GM23338 (cell line): ENCODE results near the gene RRH. TPM values are rescaled to one million over a fixed set of nuclear protein-coding genes. Genes with fewer than 3 reads are reported as not detected.

Experiments
- ATAC-seq: fragments of 200-7000 bp; cut with Tn5 transposase; 3 replicates; pipeline ENCODE4 v1.9.1; 2020
- DNase-seq: peaks from one replicate; pipeline ENCODE4 v3.0.0-alpha.2; 2015; ENCODE audit warnings: low spot score
- H2AFZ ChIP-seq: fragments of 200-600 bp; sonication (generic); 2 replicates; pipeline ENCODE4 v1.8.0; 2016; ENCODE audit warnings: antibody characterized with exemption, mild to moderate bottlenecking, moderate library complexity
- H3F3A ChIP-seq: fragments of 200-600 bp; sonication (generic); replicated peaks from 2 replicates; pipeline ENCODE4 v1.8.0; 2017; ENCODE audit warnings: antibody characterized with exemption, mixed run types, low read depth
- H3K27ac ChIP-seq: fragments of 200-600 bp; sonication (generic); 2 replicates; pipeline ENCODE4 v1.6.1; 2016; ENCODE audit warnings: low read depth
- H3K27me3 ChIP-seq: fragments of 200-600 bp; sonication (generic); 2 replicates; pipeline ENCODE4 v1.8.0; 2016; ENCODE audit warnings: mild to moderate bottlenecking, mixed run types, moderate library complexity; ENCODE audit not compliant: insufficient read depth
- H3K36me3 ChIP-seq: fragments of 200-600 bp; sonication (generic); 2 replicates; pipeline ENCODE4 v1.8.0; 2016; ENCODE audit warnings: mild to moderate bottlenecking; ENCODE audit not compliant: insufficient read depth
- H3K4me1 ChIP-seq: fragments of 200-600 bp; sonication (generic); 2 replicates; pipeline ENCODE4 v1.8.0; 2016; ENCODE audit warnings: mild to moderate bottlenecking, moderate library complexity; ENCODE audit not compliant: insufficient read depth
- H3K4me2 ChIP-seq: fragments of 200-600 bp; sonication (generic); 2 replicates; pipeline ENCODE4 v1.7.1; 2017; ENCODE audit warnings: mixed run types
- H3K4me3 ChIP-seq: fragments of 200-600 bp; sonication (generic); 2 replicates; pipeline ENCODE4 v1.6.1; 2016; ENCODE audit warnings: mixed run types
- H3K79me2 ChIP-seq: fragments of 200-600 bp; sonication (generic); replicated peaks from 2 replicates; pipeline ENCODE4 v1.8.0; 2017; ENCODE audit warnings: mild to moderate bottlenecking; ENCODE audit not compliant: insufficient read depth
- H3K9me2 ChIP-seq: fragments of 200-600 bp; sonication (generic); 2 replicates; pipeline ENCODE4 v1.8.0; 2017; ENCODE audit not compliant: insufficient read depth
- H4K20me1 ChIP-seq: fragments of 200-600 bp; sonication (generic); replicated peaks from 2 replicates; pipeline ENCODE4 v1.8.0; 2017; ENCODE audit warnings: mild to moderate bottlenecking; ENCODE audit not compliant: insufficient read depth
- H3K27ac Mint-ChIP-seq: 2 replicates; pipeline ENCODE4 v1.8.0; 2020; ENCODE audit warnings: inconsistent platforms, mild to moderate bottlenecking, moderate library complexity, mixed read lengths
- H3K27me3 Mint-ChIP-seq: 3 replicates; pipeline ENCODE4 v1.8.0; 2022; ENCODE audit warnings: low read depth, mild to moderate bottlenecking, moderate library complexity, mixed read lengths, inconsistent platforms; ENCODE audit not compliant: insufficient read depth, poor library complexity
- H3K36me3 Mint-ChIP-seq: 3 replicates; pipeline ENCODE4 v1.8.0; 2021; ENCODE audit warnings: low read depth, mild to moderate bottlenecking, inconsistent platforms, moderate library complexity, mixed read lengths
- H3K4me1 Mint-ChIP-seq: 3 replicates; pipeline ENCODE4 v1.8.0; 2020; ENCODE audit warnings: mild to moderate bottlenecking, inconsistent platforms, mixed read lengths
- H3K4me3 Mint-ChIP-seq: 3 replicates; pipeline ENCODE4 v1.8.0; 2021; ENCODE audit warnings: moderate library complexity, mild to moderate bottlenecking, inconsistent platforms, mixed read lengths
- H3K9me3 Mint-ChIP-seq: 3 replicates; pipeline ENCODE4 v1.8.0; 2020; ENCODE audit warnings: moderate library complexity, mild to moderate bottlenecking, inconsistent platforms, mixed read lengths
- CREB1 ChIP-seq: fragments of 250-450 bp; sonication (Bioruptor Pico); IDR thresholded peaks from 2 replicates; pipeline ENCODE4 v1.5.0; 2020; ENCODE audit warnings: low read depth, mild to moderate bottlenecking, moderate library complexity
- EZH2 ChIP-seq: fragments of 200-600 bp; sonication (generic); IDR thresholded peaks from one replicate; pipeline ENCODE4 v1.8.0; 2017; ENCODE audit warnings: antibody characterized with exemption, mild to moderate bottlenecking, low read depth; ENCODE audit not compliant: unreplicated experiment
- EZH2phosphoT487 ChIP-seq: fragments of 200-600 bp; sonication (generic); IDR thresholded peaks from one replicate; pipeline ENCODE4 v1.8.1; 2018; ENCODE audit warnings: antibody characterized with exemption; ENCODE audit not compliant: unreplicated experiment
- JUNB ChIP-seq: IDR thresholded peaks from one replicate; pipeline ENCODE4 v1.6.1; 2016; ENCODE audit warnings: antibody characterized with exemption; ENCODE audit not compliant: unreplicated experiment
- NANOG ChIP-seq: IDR thresholded peaks from 2 replicates; pipeline ENCODE4 v1.6.1; 2016; ENCODE audit warnings: antibody characterized with exemption, borderline replicate concordance
- POLR2AphosphoS5 ChIP-seq: IDR thresholded peaks from 2 replicates; pipeline ENCODE4 v1.6.1; 2016; ENCODE audit warnings: antibody characterized with exemption, low read depth
- STAT1 ChIP-seq: IDR thresholded peaks from one replicate; pipeline ENCODE4 v1.6.1; 2016; ENCODE audit warnings: antibody characterized with exemption; ENCODE audit not compliant: unreplicated experiment
- ZNF114 ChIP-seq: fragments of 250-450 bp; sonication (Bioruptor Pico); IDR thresholded peaks from 2 replicates; pipeline ENCODE4 v1.5.0; 2020; ENCODE audit warnings: mild to moderate bottlenecking, moderate library complexity
- ZNF331 ChIP-seq: fragments of 250-450 bp; sonication (Bioruptor Pico); IDR thresholded peaks from 2 replicates; pipeline ENCODE4 v1.5.0; 2020; ENCODE audit warnings: low read depth, mild to moderate bottlenecking, moderate library complexity
- long read RNA-seq: library from polyadenylated mRNA; unstranded; transcript quantifications from one replicate; pipeline ENCODE4 v2.0.0, GENCODE V29; 2020; ENCODE audit not compliant: unreplicated experiment
- polyA plus RNA-seq: library from polyadenylated mRNA; unstranded; fragments of >200 nt; fragmentation: Nextera tagmentation; extraction: Ambion mirVana; gene quantifications from 2 replicates; pipeline ENCODE4 v1.2.1, GENCODE V29; 2016
- total RNA-seq: library from RNA; depleted of rRNA; stranded (reverse); fragments of >200 nt; shearing (Covaris generic); gene quantifications from 2 replicates; pipeline ENCODE4 v1.2.3, GENCODE V29; 2014; rRNA removed
- TF ChIP-seq, protein P1 (sequence below): IDR thresholded peaks from 2 replicates; pipeline ENCODE4 v1.6.1; 2016; ENCODE audit warnings: antibody characterized with exemption
- TF ChIP-seq, protein P2 (sequence below): fragments of 250-450 bp; sonication (Bioruptor Pico); IDR thresholded peaks from 2 replicates; pipeline ENCODE4 v1.5.0; 2020; ENCODE audit warnings: mild to moderate bottlenecking, moderate library complexity
- TF ChIP-seq, protein P3 (sequence below): IDR thresholded peaks from one replicate; pipeline ENCODE4 v1.6.1; 2018; ENCODE audit warnings: antibody characterized with exemption; ENCODE audit not compliant: unreplicated experiment
- TF ChIP-seq, protein P4 (sequence below), 2 experiments: fragments of 200-600 bp in 1 of 2; sonication (generic) in 1 of 2; conservative IDR thresholded peaks; 2 replicates each; pipeline versions ENCODE4 v1.5.1 to v1.6.1; 2016 to 2017; ENCODE audit warnings: antibody characterized with exemption in 2 of 2, low read depth in 2 of 2, mild to moderate bottlenecking in 2 of 2, moderate library complexity in 1 of 2

RRH gene, protein sequence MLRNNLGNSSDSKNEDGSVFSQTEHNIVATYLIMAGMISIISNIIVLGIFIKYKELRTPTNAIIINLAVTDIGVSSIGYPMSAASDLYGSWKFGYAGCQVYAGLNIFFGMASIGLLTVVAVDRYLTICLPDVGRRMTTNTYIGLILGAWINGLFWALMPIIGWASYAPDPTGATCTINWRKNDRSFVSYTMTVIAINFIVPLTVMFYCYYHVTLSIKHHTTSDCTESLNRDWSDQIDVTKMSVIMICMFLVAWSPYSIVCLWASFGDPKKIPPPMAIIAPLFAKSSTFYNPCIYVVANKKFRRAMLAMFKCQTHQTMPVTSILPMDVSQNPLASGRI
- total RNA-seq (not detected in 2 replicates), polyA plus RNA-seq (not detected in 2 replicates)
- long read RNA-seq: 0 reads

DNA sequence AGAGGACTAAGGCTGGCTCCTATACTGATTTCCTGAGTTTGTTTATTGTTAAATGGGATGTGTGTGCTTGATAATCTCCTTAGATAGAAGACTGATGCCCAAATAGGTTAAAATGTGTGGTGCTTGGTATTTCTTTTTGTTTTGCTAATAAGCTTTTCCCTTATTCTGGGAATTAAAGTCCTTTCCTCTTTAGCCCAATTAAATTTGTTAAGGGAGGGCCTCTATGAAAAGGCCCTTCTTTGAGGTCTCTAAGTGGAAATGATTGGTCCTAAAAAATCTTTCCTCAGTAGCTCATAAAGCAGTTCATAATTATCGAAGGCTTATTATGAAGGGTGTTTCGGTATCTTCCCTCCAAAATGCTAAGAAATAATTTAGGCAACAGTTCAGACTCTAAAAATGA, at the start of gene RRH:
TSS of gene RRH (plus strand) at position 301 of the 400 bp plus-strand sequence. CDS start at position 357, 56 bp downstream.
- H3K27ac ChIP-seq: no peak within 1 kb of the TSS
- DNase-seq: no peak
- no peaks in the 10 kb centered on the region for H3K79me2 ChIP-seq
- H3F3A ChIP-seq: no peaks in the 10 kb centered on the region
- Mint-ChIP-seq H3K4me3 (no peak within 1 kb of the TSS), H3K27ac (no peak within 1 kb of the TSS), H3K9me3 (no peaks in the 10 kb centered on the region), H3K36me3 (peaks cover 19% of the 10 kb centered on the region), H3K4me1 (no peaks in the 10 kb centered on the region), H3K27me3 (no peaks in the 10 kb centered on the region)
- no peaks in the 10 kb centered on the region for H3K9me2 ChIP-seq
- no peak within 1 kb of the TSS for H3K4me3 ChIP-seq
- no peaks in the 10 kb centered on the region for H4K20me1 ChIP-seq
- peaks cover 16% of the 10 kb centered on the region for H3K36me3 ChIP-seq
- ATAC-seq: no peak
- H2AFZ ChIP-seq: no peak within 1 kb of the TSS
- H3K4me1 ChIP-seq: no peaks in the 10 kb centered on the region
- H3K27me3 ChIP-seq: no peaks in the 10 kb centered on the region
- H3K4me2 ChIP-seq: no peak within 1 kb of the TSS
- TF ChIP-seq, protein P1, sequence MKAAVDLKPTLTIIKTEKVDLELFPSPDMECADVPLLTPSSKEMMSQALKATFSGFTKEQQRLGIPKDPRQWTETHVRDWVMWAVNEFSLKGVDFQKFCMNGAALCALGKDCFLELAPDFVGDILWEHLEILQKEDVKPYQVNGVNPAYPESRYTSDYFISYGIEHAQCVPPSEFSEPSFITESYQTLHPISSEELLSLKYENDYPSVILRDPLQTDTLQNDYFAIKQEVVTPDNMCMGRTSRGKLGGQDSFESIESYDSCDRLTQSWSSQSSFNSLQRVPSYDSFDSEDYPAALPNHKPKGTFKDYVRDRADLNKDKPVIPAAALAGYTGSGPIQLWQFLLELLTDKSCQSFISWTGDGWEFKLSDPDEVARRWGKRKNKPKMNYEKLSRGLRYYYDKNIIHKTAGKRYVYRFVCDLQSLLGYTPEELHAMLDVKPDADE: no peak
- TF ChIP-seq EZH2 (no peak), CREB1 (no peak), EZH2phosphoT487 (no peak), NANOG (no peak), STAT1 (no peak), JUNB (no peak), ZNF331 (CRISPR knock-in tag) (no peak), POLR2AphosphoS5 (no peak), ZNF114 (CRISPR knock-in tag) (no peak)
- TF ChIP-seq, protein P2, sequence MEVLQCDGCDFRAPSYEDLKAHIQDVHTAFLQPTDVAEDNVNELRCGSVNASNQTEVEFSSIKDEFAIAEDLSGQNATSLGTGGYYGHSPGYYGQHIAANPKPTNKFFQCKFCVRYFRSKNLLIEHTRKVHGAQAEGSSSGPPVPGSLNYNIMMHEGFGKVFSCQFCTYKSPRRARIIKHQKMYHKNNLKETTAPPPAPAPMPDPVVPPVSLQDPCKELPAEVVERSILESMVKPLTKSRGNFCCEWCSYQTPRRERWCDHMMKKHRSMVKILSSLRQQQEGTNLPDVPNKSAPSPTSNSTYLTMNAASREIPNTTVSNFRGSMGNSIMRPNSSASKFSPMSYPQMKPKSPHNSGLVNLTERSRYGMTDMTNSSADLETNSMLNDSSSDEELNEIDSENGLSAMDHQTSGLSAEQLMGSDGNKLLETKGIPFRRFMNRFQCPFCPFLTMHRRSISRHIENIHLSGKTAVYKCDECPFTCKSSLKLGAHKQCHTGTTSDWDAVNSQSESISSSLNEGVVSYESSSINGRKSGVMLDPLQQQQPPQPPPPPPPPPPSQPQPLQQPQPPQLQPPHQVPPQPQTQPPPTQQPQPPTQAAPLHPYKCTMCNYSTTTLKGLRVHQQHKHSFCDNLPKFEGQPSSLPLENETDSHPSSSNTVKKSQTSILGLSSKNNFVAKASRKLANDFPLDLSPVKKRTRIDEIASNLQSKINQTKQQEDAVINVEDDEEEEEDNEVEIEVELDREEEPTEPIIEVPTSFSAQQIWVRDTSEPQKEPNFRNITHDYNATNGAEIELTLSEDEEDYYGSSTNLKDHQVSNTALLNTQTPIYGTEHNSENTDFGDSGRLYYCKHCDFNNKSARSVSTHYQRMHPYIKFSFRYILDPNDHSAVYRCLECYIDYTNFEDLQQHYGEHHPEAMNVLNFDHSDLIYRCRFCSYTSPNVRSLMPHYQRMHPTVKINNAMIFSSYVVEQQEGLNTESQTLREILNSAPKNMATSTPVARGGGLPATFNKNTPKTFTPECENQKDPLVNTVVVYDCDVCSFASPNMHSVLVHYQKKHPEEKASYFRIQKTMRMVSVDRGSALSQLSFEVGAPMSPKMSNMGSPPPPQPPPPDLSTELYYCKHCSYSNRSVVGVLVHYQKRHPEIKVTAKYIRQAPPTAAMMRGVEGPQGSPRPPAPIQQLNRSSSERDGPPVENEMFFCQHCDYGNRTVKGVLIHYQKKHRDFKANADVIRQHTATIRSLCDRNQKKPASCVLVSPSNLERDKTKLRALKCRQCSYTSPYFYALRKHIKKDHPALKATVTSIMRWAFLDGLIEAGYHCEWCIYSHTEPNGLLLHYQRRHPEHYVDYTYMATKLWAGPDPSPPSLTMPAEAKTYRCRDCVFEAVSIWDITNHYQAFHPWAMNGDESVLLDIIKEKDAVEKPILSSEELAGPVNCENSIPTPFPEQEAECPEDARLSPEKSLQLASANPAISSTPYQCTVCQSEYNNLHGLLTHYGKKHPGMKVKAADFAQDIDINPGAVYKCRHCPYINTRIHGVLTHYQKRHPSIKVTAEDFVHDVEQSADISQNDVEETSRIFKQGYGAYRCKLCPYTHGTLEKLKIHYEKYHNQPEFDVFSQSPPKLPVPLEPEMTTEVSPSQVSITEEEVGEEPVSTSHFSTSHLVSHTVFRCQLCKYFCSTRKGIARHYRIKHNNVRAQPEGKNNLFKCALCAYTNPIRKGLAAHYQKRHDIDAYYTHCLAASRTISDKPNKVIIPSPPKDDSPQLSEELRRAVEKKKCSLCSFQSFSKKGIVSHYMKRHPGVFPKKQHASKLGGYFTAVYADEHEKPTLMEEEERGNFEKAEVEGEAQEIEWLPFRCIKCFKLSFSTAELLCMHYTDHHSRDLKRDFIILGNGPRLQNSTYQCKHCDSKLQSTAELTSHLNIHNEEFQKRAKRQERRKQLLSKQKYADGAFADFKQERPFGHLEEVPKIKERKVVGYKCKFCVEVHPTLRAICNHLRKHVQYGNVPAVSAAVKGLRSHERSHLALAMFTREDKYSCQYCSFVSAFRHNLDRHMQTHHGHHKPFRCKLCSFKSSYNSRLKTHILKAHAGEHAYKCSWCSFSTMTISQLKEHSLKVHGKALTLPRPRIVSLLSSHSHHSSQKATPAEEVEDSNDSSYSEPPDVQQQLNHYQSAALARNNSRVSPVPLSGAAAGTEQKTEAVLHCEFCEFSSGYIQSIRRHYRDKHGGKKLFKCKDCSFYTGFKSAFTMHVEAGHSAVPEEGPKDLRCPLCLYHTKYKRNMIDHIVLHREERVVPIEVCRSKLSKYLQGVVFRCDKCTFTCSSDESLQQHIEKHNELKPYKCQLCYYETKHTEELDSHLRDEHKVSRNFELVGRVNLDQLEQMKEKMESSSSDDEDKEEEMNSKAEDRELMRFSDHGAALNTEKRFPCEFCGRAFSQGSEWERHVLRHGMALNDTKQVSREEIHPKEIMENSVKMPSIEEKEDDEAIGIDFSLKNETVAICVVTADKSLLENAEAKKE: no peak
- TF ChIP-seq, protein P3, sequence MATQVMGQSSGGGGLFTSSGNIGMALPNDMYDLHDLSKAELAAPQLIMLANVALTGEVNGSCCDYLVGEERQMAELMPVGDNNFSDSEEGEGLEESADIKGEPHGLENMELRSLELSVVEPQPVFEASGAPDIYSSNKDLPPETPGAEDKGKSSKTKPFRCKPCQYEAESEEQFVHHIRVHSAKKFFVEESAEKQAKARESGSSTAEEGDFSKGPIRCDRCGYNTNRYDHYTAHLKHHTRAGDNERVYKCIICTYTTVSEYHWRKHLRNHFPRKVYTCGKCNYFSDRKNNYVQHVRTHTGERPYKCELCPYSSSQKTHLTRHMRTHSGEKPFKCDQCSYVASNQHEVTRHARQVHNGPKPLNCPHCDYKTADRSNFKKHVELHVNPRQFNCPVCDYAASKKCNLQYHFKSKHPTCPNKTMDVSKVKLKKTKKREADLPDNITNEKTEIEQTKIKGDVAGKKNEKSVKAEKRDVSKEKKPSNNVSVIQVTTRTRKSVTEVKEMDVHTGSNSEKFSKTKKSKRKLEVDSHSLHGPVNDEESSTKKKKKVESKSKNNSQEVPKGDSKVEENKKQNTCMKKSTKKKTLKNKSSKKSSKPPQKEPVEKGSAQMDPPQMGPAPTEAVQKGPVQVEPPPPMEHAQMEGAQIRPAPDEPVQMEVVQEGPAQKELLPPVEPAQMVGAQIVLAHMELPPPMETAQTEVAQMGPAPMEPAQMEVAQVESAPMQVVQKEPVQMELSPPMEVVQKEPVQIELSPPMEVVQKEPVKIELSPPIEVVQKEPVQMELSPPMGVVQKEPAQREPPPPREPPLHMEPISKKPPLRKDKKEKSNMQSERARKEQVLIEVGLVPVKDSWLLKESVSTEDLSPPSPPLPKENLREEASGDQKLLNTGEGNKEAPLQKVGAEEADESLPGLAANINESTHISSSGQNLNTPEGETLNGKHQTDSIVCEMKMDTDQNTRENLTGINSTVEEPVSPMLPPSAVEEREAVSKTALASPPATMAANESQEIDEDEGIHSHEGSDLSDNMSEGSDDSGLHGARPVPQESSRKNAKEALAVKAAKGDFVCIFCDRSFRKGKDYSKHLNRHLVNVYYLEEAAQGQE: no peak
- TF ChIP-seq, protein P4, sequence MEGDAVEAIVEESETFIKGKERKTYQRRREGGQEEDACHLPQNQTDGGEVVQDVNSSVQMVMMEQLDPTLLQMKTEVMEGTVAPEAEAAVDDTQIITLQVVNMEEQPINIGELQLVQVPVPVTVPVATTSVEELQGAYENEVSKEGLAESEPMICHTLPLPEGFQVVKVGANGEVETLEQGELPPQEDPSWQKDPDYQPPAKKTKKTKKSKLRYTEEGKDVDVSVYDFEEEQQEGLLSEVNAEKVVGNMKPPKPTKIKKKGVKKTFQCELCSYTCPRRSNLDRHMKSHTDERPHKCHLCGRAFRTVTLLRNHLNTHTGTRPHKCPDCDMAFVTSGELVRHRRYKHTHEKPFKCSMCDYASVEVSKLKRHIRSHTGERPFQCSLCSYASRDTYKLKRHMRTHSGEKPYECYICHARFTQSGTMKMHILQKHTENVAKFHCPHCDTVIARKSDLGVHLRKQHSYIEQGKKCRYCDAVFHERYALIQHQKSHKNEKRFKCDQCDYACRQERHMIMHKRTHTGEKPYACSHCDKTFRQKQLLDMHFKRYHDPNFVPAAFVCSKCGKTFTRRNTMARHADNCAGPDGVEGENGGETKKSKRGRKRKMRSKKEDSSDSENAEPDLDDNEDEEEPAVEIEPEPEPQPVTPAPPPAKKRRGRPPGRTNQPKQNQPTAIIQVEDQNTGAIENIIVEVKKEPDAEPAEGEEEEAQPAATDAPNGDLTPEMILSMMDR (conservative IDR thresholded peaks at IDR 0.05; ENCODE audit: low read depth in 2 of 2): no peak
